GM12875 (cell line): Measurements from ENCODE around the gene HLCS.

Experiments used
- H3K4me3 ChIP-seq: one replicate; pipeline ENCODE4 v1.5.1; 2011; ENCODE audit warnings: low read depth, low read length, control low read depth
- TF ChIP-seq, protein P1 (sequence below): IDR thresholded peaks from 2 replicates; pipeline ENCODE4 v1.5.1; 2011; ENCODE audit warnings: low read depth, mild to moderate bottlenecking, control low read depth, inconsistent platforms, low read length, moderate library complexity, borderline replicate concordance; ENCODE audit not compliant: insufficient read depth

The HLCS gene

DNA sequence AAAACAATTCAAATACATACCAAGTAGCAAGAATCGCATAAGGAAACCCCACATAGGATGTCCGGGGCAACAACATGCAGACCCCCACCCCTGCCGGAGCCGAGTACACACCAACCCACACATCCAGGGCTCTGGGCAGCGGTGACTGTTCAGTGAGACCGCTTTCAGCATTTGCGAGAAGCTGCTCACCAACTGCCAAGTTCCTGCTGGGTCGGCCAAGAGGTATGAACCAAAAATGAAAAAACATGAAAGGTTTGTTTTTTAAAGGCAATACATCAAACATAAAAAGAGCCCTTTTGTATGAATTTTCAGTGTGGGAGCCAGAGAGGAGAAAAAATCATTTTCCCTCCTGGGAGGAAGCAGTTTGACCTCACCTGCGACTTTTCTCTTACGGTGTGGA, 175.3 kb downstream of the HLCS start:
- H3K4me3 ChIP-seq: no peak overlapping the region
- TF ChIP-seq, protein P1, sequence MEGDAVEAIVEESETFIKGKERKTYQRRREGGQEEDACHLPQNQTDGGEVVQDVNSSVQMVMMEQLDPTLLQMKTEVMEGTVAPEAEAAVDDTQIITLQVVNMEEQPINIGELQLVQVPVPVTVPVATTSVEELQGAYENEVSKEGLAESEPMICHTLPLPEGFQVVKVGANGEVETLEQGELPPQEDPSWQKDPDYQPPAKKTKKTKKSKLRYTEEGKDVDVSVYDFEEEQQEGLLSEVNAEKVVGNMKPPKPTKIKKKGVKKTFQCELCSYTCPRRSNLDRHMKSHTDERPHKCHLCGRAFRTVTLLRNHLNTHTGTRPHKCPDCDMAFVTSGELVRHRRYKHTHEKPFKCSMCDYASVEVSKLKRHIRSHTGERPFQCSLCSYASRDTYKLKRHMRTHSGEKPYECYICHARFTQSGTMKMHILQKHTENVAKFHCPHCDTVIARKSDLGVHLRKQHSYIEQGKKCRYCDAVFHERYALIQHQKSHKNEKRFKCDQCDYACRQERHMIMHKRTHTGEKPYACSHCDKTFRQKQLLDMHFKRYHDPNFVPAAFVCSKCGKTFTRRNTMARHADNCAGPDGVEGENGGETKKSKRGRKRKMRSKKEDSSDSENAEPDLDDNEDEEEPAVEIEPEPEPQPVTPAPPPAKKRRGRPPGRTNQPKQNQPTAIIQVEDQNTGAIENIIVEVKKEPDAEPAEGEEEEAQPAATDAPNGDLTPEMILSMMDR: no peak

DNA sequence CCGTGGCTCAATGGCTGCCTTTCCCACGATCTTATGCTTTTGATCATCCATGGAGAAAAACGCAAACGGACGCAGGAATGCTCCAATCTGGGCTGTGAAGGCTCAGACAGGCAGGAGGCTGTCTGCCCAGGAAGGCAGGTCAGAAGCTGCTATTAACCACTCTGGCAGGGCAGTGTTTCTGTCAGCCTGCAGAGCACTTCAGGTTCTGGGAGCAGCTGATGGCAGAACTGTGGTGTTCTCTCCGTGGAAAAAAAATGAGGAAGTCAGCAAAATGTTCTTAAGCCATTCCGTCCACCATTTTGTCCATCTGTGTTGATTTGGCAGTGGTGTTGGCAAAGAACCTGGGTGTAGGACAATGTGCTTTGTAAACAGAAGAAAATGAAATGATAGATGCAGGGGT, 175.9 kb downstream of the HLCS start:
- TF ChIP-seq, protein P1: no peak

DNA sequence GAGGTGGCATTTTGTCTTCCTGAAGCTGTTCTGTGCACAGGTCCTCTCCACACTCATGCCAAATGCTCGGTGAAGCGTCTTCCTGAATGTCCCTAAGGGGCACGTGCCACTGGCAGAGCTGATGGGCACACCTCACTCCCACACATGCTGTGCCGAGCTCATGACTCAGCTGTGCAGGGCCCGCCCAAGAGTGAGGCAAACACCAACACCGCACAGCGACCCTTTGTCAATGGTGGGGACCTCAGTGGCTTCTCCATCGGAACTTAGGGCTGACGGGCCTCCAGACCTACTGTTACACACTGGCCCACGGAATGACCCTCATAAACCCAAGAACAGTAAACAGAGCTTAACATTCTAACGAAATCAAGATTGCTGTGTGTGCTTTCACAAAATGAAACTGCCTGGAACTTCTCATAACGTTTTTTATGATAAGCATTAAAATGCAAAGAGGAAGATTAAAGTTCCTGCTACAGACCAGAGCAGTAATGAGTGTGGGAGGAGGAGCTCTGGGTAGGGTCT, 178.3 kb downstream of the HLCS start:
- TF ChIP-seq, protein P1: no peak
- H3K4me3 ChIP-seq: no peak overlapping the region

More for the DNA sequence above, 175.9 kb downstream of the HLCS start:
- no peak overlapping the region for H3K4me3 ChIP-seq

DNA sequence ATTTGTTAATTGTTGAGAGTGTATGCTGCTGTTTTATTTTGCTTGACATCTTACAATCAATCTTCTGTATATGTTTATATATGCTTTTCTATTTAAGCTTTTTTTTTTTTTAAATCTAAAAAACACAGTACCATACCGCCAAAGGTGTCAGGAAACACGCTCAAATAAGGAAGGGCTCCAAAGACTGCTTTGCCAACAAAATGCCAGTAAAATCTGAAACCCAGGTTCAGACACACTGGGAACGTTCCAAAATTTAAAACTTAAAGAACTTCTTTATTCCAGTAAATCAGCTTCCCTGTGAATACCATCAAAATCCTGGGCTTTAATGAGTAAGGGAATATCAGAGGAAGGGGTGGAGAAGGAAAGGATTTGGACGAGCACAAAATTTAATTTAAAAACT, 180.3 kb downstream of the HLCS start:
- H3K4me3 ChIP-seq: no peak overlapping the region
- TF ChIP-seq, protein P1: no peak

DNA sequence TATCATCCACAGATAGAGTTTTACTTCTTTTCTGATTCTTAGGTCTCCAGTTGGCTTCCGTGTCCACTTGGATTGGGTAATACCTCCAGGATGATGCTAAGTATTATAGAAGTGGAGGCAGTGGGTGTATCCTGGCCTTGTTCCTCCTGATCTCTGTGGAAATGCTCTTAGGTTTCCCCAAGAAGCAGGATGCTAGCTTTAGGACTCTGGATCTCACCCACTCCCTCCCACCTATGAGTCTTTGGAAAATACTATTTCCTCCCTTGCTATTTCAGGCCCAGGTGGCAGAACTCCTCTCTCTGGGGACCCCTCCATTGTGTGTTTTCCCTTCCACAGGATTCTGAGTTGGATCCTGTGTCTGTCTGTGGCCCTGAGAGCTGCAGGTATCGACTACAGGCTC, 180.9 kb downstream of the HLCS start:
- no peak overlapping the region for H3K4me3 ChIP-seq
- TF ChIP-seq, protein P1: no peak

DNA sequence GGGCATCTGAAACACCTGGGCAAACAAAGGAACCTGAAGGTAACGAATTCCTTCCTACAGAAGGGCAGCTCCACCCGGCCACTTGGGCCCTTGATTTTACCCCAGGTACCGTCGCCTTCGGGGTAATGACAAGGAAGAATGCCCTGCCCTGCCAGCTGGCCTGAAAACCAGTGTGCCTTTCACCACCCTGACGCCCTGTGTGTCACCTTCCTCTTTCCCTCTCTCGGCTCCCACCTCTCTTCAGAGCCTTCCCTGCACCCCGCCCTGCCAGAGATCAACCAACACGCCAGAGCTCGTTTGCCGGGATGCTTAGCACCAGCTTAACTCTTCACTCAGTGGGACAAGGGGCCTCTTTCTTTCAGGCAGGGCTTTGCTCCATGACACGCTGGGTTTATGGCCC, 181.5 kb downstream of the HLCS start:
- H3K4me3 ChIP-seq: no peak overlapping the region
- TF ChIP-seq, protein P1: no peak

DNA sequence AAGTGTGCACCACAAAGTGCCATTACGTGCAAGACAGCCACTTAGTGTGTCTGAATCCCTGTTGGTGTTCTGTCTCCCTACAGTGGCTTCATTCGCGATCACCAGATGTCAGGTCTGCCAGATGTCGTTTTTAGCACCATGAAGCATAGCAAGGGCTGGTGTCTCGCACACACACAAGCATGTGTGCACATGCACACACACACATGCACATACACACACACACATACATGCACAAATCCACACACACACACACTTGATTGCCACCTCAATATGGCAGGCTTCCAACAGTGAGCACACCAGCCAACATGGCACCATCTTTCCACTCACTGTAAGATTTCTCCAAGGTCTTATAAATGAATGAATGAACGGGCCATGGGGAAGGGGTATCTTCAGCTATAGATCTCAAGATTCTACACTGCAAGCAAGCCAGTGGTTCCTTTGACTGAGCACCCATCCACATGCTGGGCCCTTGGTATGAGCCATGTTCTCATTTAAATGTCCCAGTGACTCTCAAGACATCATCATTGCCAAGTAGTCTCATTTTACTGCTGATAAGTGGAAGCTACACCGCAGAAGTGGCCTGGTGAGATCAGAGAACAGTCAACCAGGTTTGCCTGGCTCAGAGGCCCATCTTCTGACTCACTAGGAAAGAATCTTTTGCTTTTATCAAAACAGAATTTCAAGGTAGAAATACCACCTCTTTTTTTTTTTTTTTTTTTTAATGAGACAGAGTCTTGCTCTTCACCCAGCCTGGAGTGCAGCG, 182.7 kb downstream of the HLCS start:
- no peak overlapping the region for H3K4me3 ChIP-seq
- TF ChIP-seq, protein P1: no peak
